Body of pancreas (tissue), 4 donors: ENCODE data around the gene ROBO1.

ENCODE experiments used
- POLR2A ChIP-seq, 3 donors: fragments of 450-650 bp; IDR thresholded peaks; one replicate each; pipeline ENCODE4 v1.6.1; 2016; ENCODE audit warnings: antibody characterized with exemption in 3 of 3, mild to moderate bottlenecking in 2 of 3
- TF ChIP-seq, protein P1 (sequence below), 7 experiments: fragments of 450-650 bp in 4 of 7; fragments of 200-600 bp in 3 of 7; sonication (generic) in 3 of 7; IDR thresholded peaks; one replicate each; pipeline ENCODE4 v1.5.1; 2016 to 2019; ENCODE audit warnings: antibody characterized with exemption in 7 of 7

DNA sequence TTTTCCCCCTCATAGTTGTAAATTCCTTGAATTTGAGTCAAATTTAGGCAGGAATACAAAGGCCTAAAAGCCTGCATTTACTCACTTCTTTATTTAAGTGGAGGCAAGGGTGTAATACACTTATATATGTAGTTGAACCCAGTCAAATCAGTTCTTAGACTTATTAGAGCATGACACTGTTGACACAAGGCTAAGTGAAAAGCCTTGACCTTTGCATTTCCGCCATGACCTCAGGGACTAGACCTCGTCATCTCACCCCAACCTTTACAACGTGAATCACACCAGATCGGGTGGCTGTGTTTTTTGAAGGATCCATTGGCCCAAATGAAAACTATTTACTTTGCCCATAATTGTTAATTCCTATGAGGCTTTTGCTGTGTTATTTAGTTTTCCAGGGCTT is 774.4 kb downstream of the ROBO1 start:
- TF ChIP-seq, protein P1, sequence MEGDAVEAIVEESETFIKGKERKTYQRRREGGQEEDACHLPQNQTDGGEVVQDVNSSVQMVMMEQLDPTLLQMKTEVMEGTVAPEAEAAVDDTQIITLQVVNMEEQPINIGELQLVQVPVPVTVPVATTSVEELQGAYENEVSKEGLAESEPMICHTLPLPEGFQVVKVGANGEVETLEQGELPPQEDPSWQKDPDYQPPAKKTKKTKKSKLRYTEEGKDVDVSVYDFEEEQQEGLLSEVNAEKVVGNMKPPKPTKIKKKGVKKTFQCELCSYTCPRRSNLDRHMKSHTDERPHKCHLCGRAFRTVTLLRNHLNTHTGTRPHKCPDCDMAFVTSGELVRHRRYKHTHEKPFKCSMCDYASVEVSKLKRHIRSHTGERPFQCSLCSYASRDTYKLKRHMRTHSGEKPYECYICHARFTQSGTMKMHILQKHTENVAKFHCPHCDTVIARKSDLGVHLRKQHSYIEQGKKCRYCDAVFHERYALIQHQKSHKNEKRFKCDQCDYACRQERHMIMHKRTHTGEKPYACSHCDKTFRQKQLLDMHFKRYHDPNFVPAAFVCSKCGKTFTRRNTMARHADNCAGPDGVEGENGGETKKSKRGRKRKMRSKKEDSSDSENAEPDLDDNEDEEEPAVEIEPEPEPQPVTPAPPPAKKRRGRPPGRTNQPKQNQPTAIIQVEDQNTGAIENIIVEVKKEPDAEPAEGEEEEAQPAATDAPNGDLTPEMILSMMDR (IDR thresholded peaks at IDR 0.05) = no peak
- no peak for TF ChIP-seq POLR2A (IDR thresholded peaks at IDR 0.05)
